ENCODE measurements around the gene TTLL4. TPM values are rescaled to one million over a fixed set of nuclear protein-coding genes. Genes with fewer than 3 reads are reported as not detected.

The TTLL4 gene
- total RNA-seq, 2 experiments from 2014 or later: 38.2 to 68.0 TPM

DNA sequence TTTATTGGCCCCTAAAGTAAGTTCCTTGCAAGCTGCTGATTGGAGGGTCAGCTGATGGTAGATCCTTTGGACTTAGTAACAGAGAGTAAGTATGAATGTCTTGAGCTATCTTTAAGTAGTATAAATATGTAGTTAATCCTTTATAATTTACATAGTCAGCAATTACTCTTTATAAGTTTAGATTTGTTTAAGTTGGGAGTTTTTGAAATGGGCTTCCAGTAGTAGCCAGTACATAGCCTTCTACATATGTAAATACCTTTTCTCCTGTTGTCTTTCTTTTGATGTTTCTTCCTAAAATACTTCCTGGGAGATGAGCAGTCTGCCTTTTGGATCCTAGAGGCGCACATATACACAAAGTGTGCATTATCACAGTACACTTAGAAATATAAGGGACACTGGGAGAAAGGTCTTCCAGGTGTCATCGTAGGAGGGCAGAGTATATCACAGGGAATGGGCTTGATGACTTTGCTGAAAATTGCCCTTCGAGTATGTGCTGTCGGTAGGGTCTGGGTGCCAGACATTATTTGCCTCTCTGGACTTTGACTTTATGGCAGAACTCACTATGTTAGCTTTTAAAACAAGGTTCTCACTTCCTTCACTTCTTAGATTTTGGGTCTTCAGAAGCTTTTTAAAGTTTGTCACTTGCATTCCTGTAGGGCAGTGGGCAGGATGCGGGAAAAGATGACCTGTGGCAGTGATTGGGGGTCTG lies 21.6 kb downstream of the TTLL4 start:
- Histone ChIP-seq H3K4me3 (ENCODE audit: low read depth, low read length, poor library complexity, severe bottlenecking) (no peak overlapping the region), H3K79me2 (ENCODE audit: insufficient read depth, low read depth, low read length) (peaks cover 19% of the 10 kb centered on the region; the same call in 1 of the 2 replicates), H3K27ac (ENCODE audit: low read depth, low read length, poor library complexity, severe bottlenecking) (no peak overlapping the region), H2AFZ (ENCODE audit: low read length) (no peak overlapping the region), H3K9me3 (ENCODE audit: low read length) (0 out of 2 replicates have a peak, but pooled peaks cover 6% of the 10 kb centered on the region), H4K20me1 (ENCODE audit: insufficient read depth, low read length) (no peaks in the 10 kb centered on the region), H3K4me2 (ENCODE audit: low read length) (no peak overlapping the region), H3K4me1 (ENCODE audit: insufficient read depth, low read length, poor library complexity, severe bottlenecking) (no peaks in the 10 kb centered on the region), H3K36me3 (ENCODE audit: insufficient read depth, low read length) (peaks cover 70% of the 10 kb centered on the region), H3K9me2 (ENCODE audit: insufficient read depth, low read length) (no peaks in the 10 kb centered on the region)
- POLR2A ChIA-PET: interaction anchor here (0.6 to 1.4 kb wide), 3 partner anchors 10 to 60 kb away, joined by 3 to 4 read pairs (median 3); partner anchors contain the start of genes RNF25 and STK36
- TF ChIP-seq EZH2phosphoT487 (IDR thresholded peaks at IDR 0.05; ENCODE audit: borderline replicate concordance, low read depth, low read length) (no peak), CTCF (conservative IDR thresholded peaks at IDR 0.05; ENCODE audit: low read length) (no peak)
- no TSS peak for BruUV-seq (replicated peaks)
- intact Hi-C loops (cut with micrococcal nuclease; ENCODE audit: unreplicated experiment): no loop called here
- CTCF ChIA-PET (ENCODE audit: unreplicated experiment): interaction anchor here (0.5 kb wide), 1 partner anchor 24 kb away, joined by 3 read pairs; no protein-coding TSS in a partner anchor
- no peak for DNase-seq (ENCODE audit: low spot score)

- intact Hi-C loops (cut with micrococcal nuclease; ENCODE audit: unreplicated experiment): no loop called here
- CTCF ChIA-PET (ENCODE audit: unreplicated experiment): no interaction called here
These were observed 22.1 kb downstream of the TTLL4 start for GRCh38 chr2:218732761-218733158.

More at GRCh38 chr2:218732761-218733158, 22.1 kb downstream of the TTLL4 start:
- no peak for DNase-seq (ENCODE audit: low spot score)
- Histone ChIP-seq H2AFZ (ENCODE audit: low read length) (no peak overlapping the region), H3K27ac (ENCODE audit: low read depth, low read length, poor library complexity, severe bottlenecking) (no peak overlapping the region), H4K20me1 (ENCODE audit: insufficient read depth, low read length) (no peaks in the 10 kb centered on the region), H3K9me2 (ENCODE audit: insufficient read depth, low read length) (no peaks in the 10 kb centered on the region), H3K79me2 (ENCODE audit: insufficient read depth, low read depth, low read length) (peaks cover 14% of the 10 kb centered on the region; the same call in 1 of the 2 replicates), H3K4me2 (ENCODE audit: low read length) (no peak overlapping the region), H3K4me3 (ENCODE audit: low read depth, low read length, poor library complexity, severe bottlenecking) (no peak overlapping the region), H3K4me1 (ENCODE audit: insufficient read depth, low read length, poor library complexity, severe bottlenecking) (no peaks in the 10 kb centered on the region), H3K9me3 (ENCODE audit: low read length) (0 out of 2 replicates have a peak, but pooled peaks cover 1% of the 10 kb centered on the region), H3K36me3 (ENCODE audit: insufficient read depth, low read length) (peaks cover 70% of the 10 kb centered on the region)
- POLR2A ChIA-PET: interaction anchor here (0.6 kb wide), 2 partner anchors 21 to 527 kb away, joined by 3 read pairs; no protein-coding TSS in a partner anchor
- no peak for TF ChIP-seq EZH2phosphoT487 (IDR thresholded peaks at IDR 0.05; ENCODE audit: borderline replicate concordance, low read depth, low read length)
- no peak for TF ChIP-seq CTCF (conservative IDR thresholded peaks at IDR 0.05; ENCODE audit: low read length)
- BruUV-seq (replicated peaks): no TSS peak

All from OCI-LY7 (cell line).